ENCODE results near the gene SYT11. TPM values are rescaled to one million over a fixed set of nuclear protein-coding genes. Genes with fewer than 3 reads are reported as not detected.
"Not testable (repeated sequence)": the region's sequence is repeated elsewhere in the genome, so short reads cannot be mapped to it uniquely, and the experiment has no call there.

SYT11 gene, protein sequence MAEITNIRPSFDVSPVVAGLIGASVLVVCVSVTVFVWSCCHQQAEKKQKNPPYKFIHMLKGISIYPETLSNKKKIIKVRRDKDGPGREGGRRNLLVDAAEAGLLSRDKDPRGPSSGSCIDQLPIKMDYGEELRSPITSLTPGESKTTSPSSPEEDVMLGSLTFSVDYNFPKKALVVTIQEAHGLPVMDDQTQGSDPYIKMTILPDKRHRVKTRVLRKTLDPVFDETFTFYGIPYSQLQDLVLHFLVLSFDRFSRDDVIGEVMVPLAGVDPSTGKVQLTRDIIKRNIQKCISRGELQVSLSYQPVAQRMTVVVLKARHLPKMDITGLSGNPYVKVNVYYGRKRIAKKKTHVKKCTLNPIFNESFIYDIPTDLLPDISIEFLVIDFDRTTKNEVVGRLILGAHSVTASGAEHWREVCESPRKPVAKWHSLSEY
- total RNA-seq: 10 to 100 TPM; 18.1 to 19.0 TPM

DNA sequence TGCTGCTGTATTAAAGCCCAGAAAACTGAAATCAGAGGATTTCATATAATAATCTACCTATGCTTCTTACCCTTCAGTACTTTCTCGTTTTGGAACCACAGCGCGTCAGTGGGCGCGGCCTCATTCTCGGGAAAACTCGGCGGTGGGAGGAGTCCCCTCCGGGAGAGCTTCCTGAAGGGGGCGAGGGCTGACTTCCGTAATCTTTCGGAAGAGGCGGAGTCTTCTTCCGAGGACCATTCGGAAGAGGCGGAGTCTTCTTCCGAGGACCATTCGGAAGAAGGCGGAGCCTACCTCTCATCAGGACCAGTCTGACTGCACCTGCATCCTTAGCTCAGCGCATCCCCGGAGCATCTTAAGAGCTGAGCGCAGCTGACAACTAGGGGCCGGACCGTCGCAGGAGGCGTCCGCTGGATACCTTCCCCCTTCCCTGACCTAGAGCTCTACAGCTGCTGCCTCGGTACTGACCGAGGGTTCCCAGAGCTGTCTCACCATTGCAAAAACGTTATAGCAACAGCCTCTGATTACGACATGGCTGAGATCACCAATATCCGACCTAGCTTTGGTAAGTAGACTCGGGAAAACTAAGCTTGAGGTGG, at the start of gene SYT11:
SYT11 (plus strand) TSS at position 334 of the 596 bp plus-strand sequence; CDS start at position 529, 195 bp downstream.
- ChIA-PET POLR2A (interaction anchor here (0.6 to 1.0 kb wide), 2 partner anchors 9 to 71 kb away, joined by 5 to 6 read pairs; no protein-coding TSS in a partner anchor), CTCF (interaction anchor here (1.0 to 1.2 kb wide), 2 partner anchors 46 to 50 kb away, joined by 3 to 4 read pairs; no protein-coding TSS in a partner anchor)

DNA sequence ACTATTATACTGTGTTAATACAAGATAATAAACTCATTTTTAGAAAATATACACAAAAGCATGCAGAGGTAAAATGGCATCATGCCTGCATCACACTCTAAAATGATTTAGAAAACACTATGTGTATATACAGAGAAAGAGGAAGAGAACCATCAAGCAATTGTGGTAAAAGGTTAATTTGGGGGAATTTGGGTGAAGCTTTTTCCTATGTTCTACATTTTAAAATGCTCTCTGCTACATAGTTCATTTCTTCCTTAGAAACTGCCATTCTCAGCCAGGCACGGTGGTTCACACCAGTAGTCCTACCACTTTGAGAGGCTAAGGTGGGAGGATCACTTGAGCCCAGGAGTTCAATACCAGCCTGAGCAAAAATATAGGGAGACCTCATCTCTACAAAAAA, 46.5 kb upstream of the SYT11 start:
- POLR2A ChIA-PET: no interaction called here
- CTCF ChIA-PET: no interaction called here

DNA sequence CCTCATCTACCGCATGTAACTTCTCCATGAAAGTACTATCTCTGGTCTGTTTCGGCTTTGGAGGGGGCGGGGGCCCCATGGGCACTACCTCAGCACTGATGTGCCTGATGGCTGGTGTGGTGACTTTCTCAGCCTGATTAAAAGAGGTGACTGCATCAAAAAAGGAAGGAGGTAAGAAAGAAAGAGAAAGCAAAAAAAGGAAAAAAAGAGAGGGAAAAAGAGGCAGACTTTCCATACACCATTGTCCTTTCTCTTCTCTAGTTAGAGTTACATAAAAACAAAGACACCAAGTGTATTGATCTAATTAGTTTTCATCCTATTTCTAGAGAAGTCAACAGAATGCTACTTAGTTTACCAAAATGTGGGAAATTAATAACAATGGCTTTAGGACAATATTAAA, 45.7 kb upstream of the SYT11 start:
- POLR2A ChIA-PET: no interaction called here
- CTCF ChIA-PET: no interaction called here

DNA sequence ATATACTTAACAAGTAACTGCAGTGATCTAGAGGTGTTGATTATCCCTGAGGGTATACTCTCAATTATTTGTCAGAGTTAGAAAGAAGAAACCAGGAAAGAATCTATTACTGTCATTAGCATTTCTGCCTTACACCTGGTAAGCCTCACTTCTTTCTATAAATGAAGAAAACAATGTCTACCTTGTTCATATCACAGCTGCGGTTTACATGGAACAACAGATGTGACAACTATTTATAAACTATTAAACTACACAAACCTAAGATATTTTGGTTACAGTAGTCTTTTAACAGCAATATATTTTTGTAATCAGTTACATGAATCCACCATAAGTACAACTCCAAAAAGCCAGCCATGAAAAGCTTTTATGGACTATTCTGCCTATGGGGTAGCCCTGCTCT, 43.0 kb upstream of the SYT11 start:
- ChIA-PET CTCF (interaction anchor here (0.6 kb wide), 1 partner anchor 158 kb away, joined by 3 read pairs; no protein-coding TSS in a partner anchor), POLR2A (no interaction called here)

DNA sequence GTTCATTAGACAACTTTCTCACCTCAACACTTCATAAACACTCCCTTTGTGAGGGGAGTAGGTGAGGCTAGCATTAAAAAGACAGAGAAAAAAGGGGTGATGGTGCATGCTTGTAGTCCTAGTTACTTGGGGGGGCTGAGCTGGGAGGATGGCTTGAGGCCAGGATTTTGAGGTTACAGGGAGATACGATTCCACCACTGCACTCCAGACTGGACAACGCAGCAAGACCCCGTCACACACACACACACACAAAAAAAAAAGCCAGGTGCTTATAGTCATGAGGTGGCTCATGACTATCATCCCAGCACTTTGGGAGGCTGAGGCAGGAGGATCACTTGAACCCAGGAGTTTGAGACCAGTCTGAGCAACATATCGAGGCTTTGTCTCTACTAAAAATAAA, 31.9 kb upstream of the SYT11 start:
- CTCF ChIA-PET: no interaction called here
- POLR2A ChIA-PET: interaction anchor here (0.7 kb wide), 1 partner anchor 24 kb away, joined by 4 read pairs; no protein-coding TSS in a partner anchor

DNA sequence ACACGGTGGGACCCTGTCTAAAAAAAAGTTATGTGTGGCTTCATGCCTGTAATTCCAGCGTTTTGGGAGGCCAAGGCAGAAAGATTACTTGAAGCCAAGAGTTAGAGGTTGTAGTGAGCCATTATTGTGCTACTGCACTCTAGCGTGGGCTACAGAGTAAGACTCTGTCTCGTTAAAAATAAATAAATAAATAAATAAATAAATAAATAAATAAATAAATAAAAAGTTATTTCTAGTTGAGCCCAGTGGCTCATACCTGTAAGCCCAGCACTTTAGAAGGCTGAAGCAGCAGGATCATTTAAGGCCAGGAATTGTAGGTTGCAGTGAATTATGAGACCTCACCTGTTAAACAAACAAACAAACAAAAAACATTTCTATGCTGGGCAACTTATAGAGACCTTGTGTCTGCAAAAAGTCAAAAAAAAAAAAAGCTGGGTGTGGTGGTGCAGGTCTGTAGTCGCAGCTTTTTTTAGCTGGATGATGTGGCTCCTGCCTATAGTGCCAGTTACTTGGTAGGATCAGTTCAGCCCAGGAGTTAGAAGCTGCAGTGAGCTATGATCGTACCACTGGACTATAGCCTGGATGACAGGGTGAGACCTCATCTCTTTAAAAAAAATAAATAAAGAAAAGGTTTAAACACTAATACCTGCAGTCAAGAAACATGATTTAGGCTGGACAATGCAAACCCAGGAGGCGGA, 27.9 kb upstream of the SYT11 start:
- CTCF ChIA-PET: interaction anchor here (0.7 kb wide), 1 partner anchor 62 kb away, joined by 3 read pairs; no protein-coding TSS in a partner anchor
- POLR2A ChIA-PET: no interaction called here

DNA sequence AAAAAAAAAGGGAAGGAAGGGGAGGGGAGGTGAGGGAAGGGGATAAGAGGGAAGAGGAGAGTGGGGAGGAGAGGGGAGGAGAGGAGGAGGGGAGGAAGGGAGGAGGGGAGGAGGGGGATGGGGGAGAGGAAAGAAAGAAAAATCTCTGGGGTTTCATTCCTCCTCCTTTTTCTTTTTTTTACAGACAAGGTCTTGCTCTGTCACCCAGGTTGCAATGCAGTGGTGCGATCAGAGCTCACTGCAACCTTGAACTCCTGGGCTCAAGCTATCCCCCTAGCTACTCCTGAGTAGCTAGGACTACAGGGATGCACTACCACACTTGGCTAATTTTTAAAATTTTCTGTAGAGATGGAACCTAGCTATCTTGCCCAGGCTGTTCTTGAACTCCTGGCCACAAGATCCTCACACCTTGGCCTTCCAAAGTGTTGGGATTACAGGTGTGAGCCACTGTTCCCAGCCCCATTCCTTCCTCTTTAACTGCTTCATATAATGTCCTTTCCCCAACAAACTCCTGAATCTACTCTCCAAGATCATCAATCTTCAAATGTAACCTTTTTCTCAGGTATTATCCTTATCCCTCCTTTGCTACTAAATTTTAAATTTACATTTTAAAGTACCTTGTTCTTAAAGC, 25.6 kb upstream of the SYT11 start:
- ChIA-PET POLR2A (no interaction called here), CTCF (no interaction called here)

DNA sequence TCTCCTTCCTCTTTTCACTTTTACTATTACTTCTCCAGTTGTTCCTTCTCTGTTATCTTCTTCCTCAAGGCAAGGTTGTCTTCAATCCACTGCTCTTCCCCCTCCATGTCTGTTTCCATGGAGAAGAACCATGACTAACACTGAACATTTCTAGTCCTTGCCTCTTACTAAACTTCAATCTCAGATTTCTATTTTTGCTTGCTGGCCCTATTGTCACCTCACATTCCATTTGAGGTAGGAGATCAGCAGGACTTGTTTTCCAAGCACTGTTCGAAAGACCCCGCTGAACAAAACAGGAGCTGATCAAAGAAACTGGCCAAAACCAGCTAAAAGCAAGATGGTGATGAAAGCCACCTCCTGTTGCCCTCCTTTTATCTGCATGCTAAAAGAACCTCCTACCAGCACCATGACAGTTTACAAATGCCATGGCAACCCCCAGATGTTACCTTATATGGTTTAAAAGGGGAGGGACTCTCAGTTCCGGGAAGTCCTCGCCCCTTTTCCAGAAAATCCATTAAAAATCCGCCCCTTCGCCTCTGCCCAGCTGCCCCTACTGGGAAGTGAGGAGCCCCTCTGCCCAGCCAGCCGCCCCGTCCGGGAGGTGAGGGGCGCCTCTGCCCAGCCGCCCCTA, 25.0 kb upstream of the SYT11 start:
- CTCF ChIA-PET: no interaction called here
- POLR2A ChIA-PET: no interaction called here

DNA sequence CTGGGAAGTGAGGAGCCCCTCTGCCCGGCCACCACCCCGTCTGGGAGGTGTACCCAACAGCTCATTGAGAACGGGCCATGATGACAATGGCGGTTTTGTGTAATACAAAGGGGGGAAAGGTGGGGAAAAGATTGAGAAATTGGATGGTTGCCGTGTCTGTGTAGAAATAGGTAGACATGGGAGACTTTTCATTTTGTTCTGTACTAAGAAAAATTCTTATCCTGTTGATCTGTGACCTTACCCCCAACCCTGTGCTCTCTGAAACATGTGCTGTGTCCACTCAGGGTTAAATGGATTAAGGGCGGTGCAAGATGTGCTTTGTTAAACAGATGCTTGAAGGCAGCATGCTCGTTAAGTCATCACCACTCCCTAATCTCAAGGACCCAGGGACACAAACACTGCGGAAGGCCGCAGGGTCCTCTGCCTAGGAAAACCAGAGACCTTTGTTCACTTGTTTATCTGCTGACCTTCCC, 24.4 kb upstream of the SYT11 start:
- CTCF ChIA-PET, POLR2A ChIA-PET: not testable (repeated sequence)

DNA sequence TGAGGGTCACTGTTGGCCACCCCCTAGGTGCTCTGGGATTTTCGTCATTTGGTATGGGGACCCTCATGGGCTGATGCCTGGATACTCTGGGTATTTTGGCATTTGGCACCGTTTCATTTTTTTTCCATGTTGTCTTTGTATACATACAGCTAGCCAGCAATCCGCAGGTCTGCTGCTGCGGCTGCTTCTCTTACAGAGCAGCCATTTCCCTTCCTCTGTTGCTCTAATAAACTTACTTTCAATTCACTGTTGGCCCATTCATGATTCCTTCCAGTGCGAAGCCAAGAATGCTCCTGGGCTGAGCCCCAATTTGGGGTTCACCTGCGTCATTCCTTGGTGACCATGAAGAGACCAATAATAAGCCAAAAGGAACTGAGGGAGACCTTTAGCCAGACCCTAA, 23.8 kb upstream of the SYT11 start:
- ChIA-PET CTCF (no interaction called here), POLR2A (no interaction called here)

DNA sequence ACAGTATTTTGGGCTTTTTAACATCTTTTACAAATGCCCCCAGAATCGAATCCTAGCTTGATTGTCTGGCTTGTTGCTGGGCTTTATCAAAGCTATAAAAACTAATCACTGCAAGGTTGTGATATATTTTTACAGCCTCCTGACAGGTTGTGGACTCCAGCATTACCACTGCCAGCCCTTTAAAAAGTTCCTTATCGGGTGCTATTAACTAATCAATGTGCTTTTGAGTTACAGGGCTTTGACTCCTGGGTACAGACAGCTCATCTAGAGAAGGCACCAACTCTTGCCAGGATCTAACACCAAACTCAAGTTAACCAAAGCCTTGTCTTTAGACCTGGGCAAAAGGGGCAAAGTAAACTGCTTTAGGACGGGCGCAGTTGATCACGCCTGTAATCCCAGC, 19.0 kb upstream of the SYT11 start:
- CTCF ChIA-PET: no interaction called here
- POLR2A ChIA-PET: no interaction called here

DNA sequence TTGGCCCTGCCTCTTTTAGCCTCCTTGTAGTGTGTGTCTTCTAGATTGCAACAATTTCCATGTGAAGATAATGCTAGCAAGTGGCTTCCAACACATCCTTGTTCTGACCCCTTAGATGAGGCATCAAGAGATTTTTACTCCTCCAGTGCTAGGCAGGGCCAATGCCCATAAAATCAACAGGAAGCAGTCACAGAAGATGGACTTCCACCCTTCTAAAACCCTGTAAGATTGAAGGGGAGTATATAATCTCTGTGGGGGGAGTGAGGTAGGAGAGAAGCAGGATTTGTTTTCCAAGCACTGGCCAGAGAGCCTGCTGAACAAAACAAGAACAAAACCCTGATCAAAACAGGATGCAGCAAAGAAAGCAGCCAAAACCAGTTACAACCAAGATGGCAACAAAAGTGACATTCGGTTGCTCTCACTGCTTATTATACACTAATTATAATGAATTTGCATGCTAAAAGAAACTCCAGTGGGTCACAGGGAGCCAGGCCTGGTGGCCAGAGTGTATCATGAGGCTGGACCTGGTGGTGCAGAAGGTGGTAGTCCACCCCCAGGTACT, 14.4 kb upstream of the SYT11 start:
- CTCF ChIA-PET: no interaction called here
- POLR2A ChIA-PET: interaction anchor here (0.6 kb wide), 1 partner anchor 177 kb away, joined by 5 read pairs; no protein-coding TSS in a partner anchor

DNA sequence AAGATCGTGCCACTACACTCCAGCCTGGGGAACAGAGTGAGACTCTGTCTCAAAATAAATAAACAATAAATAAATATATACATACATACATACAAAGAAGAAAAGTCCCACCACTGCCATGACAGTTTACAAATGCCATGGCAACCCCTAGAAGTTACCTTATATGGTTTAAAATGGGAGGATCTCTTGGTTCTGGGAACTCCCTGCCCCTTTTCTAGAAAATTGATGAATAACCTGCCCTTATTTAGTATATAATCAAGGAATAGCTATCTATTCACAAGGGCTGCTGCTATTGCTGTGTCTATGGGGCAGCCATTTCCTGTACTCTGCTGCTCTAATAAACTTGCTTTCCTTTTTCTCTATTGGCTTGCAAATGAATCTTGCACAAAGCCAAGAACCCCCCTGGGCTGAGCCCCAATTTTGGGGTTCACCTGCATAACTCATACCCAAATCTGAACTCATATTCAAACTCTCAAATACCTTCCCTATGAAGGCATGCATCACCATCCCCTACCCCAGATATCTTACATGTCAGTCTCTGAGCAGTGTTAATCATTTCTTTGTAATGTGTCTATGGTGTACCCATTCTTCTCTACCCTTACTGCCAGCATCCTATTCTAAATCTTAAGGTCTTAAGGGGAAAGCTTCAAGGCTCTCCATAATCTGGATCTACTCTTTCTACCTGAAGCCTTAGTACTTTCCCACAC, 11.4 kb upstream of the SYT11 start:
- ChIA-PET CTCF (no interaction called here), POLR2A (interaction anchor here (1.2 kb wide), 1 partner anchor 8 kb away, joined by 3 read pairs; no protein-coding TSS in a partner anchor)

DNA sequence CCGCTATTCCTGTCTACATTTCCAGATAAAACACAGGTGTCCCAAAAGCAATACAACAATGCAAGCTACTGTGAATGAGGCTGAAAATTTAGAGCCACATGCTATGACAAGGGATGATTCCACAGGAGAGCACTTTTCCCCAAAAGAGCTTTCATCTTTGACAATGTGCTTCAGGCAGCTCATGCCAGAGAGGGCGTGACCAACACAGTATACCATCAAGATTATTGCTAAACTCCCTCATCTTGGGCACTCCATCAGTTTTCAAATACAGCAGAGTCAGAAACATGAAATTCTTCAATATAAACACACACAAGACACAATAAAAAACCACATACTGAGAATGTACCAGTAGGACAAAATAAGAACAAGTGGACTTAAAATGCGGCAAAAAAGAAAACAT, 9.0 kb upstream of the SYT11 start:
- POLR2A ChIA-PET: interaction anchor here (0.7 kb wide), 1 partner anchor 127 kb away, joined by 11 read pairs; no protein-coding TSS in a partner anchor
- CTCF ChIA-PET: interaction anchor here (0.7 kb wide), 1 partner anchor 73 kb away, joined by 3 read pairs; no protein-coding TSS in a partner anchor

DNA sequence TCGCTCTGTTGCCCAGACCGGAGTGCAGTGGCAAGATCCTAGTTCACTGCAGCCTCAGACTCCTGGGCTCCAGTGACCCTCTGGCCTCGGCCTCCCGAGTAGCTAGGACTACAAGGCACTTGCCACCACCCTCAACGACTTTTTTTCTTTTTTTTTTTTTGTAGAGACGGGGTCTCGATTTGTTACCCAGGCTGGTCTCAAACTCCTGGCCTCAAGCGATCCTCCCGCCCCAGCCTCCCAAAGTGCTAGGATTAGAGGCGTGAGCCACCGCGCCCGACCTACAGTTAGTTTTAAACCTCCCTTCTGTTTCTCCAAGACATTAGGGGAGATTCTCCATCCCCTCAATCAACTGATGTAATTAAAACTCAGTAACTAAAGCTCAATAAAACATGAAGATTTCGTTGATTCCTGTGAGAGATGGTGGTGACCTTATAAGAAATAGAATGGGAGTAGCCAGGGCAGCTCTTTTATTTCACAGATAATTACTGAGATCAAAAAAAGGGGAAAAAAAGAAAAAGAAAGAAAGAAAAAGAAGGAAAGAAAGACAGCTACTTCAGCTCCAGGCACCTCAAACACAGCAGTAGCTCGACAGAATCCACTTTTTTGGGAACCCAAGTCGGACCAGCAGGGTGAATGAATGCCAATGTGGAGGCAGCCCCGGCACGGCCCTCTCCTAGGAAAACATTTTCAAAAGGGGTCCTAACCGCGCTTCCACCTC, 3.0 kb upstream of the SYT11 start:
- CTCF ChIA-PET: interaction anchor here (0.5 to 0.9 kb wide), 3 partner anchors 17 to 328 kb away, joined by 3 read pairs; no protein-coding TSS in a partner anchor

DNA sequence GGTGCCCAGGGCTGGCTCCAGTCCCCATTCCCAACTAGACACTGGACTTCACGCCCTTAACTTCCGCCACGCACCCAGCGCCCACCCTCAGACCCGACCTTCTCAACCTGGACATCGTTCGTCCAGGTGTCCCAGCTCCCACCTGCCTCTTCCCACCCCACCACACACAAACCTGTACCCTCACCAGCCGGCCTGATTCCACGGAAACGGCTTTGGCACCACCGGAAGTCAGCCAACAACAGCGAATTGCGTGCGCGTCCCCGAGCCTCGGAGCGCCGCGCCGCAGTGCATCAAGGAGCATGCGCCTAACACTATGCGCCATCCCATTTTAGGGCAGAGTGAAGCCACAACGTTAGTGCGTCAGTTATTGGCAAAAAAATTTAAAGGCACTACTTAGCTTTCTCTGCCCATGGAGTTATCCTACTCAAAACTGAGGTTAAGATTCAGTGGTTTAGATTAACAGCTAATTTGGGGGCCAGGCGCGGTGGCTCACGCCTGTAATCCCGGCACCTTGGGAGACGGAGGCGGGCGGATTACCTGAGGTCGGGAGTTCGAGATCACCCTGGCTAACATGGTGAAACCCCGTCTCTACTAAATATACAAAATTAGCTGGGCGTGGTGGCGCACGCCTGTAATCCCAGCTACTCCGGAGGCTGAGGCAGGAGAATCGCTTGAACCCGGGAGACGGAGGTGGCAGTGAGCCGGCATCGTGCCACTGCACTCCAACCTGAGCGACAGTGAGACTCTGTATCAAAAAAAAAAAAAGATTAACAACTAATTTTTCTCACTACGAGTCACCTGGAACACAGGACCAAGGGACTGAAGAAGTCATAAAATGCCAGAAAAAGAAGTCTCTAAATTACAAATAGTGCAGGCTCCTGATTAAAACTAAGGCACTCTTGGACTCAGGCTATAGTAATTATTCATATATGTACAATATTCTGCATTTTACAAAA, 2.1 kb upstream of the SYT11 start, which contains the start of gene GON4L:
GON4L (minus strand) TSS at position 240 of the 956 bp plus-strand sequence. CDS start 3,434 bp downstream, outside the sequence.
- POLR2A ChIA-PET: interaction anchor here (0.5 to 1.0 kb wide), 3 partner anchors 9 to 220 kb away, joined by 3 to 11 read pairs (median 3); no protein-coding TSS in a partner anchor

More for the DNA sequence above, 3.0 kb upstream of the SYT11 start:
- POLR2A ChIA-PET: interaction anchor here (0.6 to 1.0 kb wide), 2 partner anchors 8 to 219 kb away, joined by 3 read pairs; no protein-coding TSS in a partner anchor

More for the DNA sequence above, 2.1 kb upstream of the SYT11 start, which contains the start of gene GON4L:
- CTCF ChIA-PET: interaction anchor here (0.5 to 0.9 kb wide), 3 partner anchors 17 to 329 kb away, joined by 3 read pairs; no protein-coding TSS in a partner anchor
